ENCODE measurements around the gene DDIT3. TPM values are rescaled to one million over a fixed set of nuclear protein-coding genes. Genes with fewer than 3 reads are reported as not detected.

Gene DDIT3
- total RNA-seq, 4 donors from 2014 or later, result 27.6 to 58.2 (median 41.6) TPM

GRCh38 chr12:57545809-57546437, 25.6 kb upstream of the DDIT3 start:
- peak overlapping the region; percentile 81 for H3K4me3 ChIP-seq (ENCODE audit: low read depth, poor library complexity, severe bottlenecking)
- WGBS, 2 donors, result 62 to 65% methylated on average over 14 to 15 of the region's 15 CpGs
- no peak for TF ChIP-seq CTCF (IDR thresholded peaks at IDR 0.05)
- TF ChIP-seq POLR2A (IDR thresholded peaks at IDR 0.05), result no peak
- DNase-seq (ENCODE audit: low spot score in 2 of 2), result no peak
- intact Hi-C loops (cut with DNase I; ENCODE audit: low total_unique reads), result no loop called here

GRCh38 chr12:57543581-57543980, 23.3 kb upstream of the DDIT3 start:
- no peak for TF ChIP-seq POLR2A (IDR thresholded peaks at IDR 0.05)
- TF ChIP-seq CTCF (IDR thresholded peaks at IDR 0.05), result no peak
- intact Hi-C loops (cut with DNase I; ENCODE audit: low total_unique reads), result no loop called here

GRCh38 chr12:57541717-57542116, 21.4 kb upstream of the DDIT3 start:
- 80 to 81% methylated on average over 2 of the region's 2 CpGs for WGBS, 2 donors
- intact Hi-C loops (cut with DNase I; ENCODE audit: low total_unique reads), result no loop called here
- DNase-seq (ENCODE audit: low spot score in 2 of 2), result peak in 1 of 2 donors; percentile 50
- TF ChIP-seq CTCF (IDR thresholded peaks at IDR 0.05) (no peak), POLR2A (IDR thresholded peaks at IDR 0.05) (no peak)
- H3K4me3 ChIP-seq (ENCODE audit: low read depth, poor library complexity, severe bottlenecking), result no peak overlapping the region

More at GRCh38 chr12:57543581-57543980, 23.3 kb upstream of the DDIT3 start:
- 78 to 79% methylated on average over 2 of the region's 2 CpGs for WGBS, 2 donors
- H3K4me3 ChIP-seq (ENCODE audit: low read depth, poor library complexity, severe bottlenecking), result no peak overlapping the region
- no peak for DNase-seq (ENCODE audit: low spot score in 2 of 2)

- intact Hi-C loops (cut with DNase I; ENCODE audit: low total_unique reads), result no loop called here
- TF ChIP-seq CTCF (IDR thresholded peaks at IDR 0.05) (no peak), POLR2A (IDR thresholded peaks at IDR 0.05) (no peak)
- 47 to 66% methylated on average over 2 of the region's 2 CpGs for WGBS, 2 donors
- peak in 1 of 2 donors; percentile 26 for DNase-seq (ENCODE audit: low spot score in 2 of 2)
- no peak overlapping the region for H3K4me3 ChIP-seq (ENCODE audit: low read depth, poor library complexity, severe bottlenecking)
Observed at GRCh38 chr12:57541001-57541400, 20.7 kb upstream of the DDIT3 start.

GRCh38 chr12:57539134-57539768, 18.9 kb upstream of the DDIT3 start:
- intact Hi-C loops (cut with DNase I; ENCODE audit: low total_unique reads), result no loop called here
- DNase-seq (ENCODE audit: low spot score in 2 of 2), result peak in 1 of 2 donors; percentile 20
- WGBS, 2 donors, result 82 to 85% methylated on average over 5 of the region's 5 CpGs

More at GRCh38 chr12:57539134-57539768, 18.9 kb upstream of the DDIT3 start:
- H3K4me3 ChIP-seq (ENCODE audit: low read depth, poor library complexity, severe bottlenecking), result no peak overlapping the region
- no peak for TF ChIP-seq CTCF (IDR thresholded peaks at IDR 0.05)
- no peak for TF ChIP-seq POLR2A (IDR thresholded peaks at IDR 0.05)
